A673 (cell line): ENCODE data around the gene MAP4K4. TPM values are rescaled to one million over a fixed set of nuclear protein-coding genes. Genes with fewer than 3 reads are reported as not detected.
A peak's percentile ranks its signal among the peaks of the same experiment; 100 is the strongest.

Experiments used
- BruUV-seq: library from RNA; stranded (reverse); fragments of 400-500 nt; replicated peaks from 2 replicates; lab custom pipeline; 2021; lab: Mats Ljungman, UMichigan
- CTCF ChIA-PET: fragments of 300-600 bp; sonication (Branson Sonifier 250); formaldehyde crosslinking; loops from one replicate; lab custom pipeline; 2022; ENCODE audit warnings: antibody characterized with exemption; lab: Charles Lee
- POLR2A ChIA-PET: fragments of 300-600 bp; sonication (Branson Sonifier 250); formaldehyde crosslinking; loops from one replicate; lab custom pipeline; 2022; ENCODE audit warnings: antibody characterized with exemption; ENCODE audit not compliant: low non-redundant PET; lab: Charles Lee
- DNase-seq: peaks from one replicate; pipeline ENCODE4 v3.0.0-alpha.2; 2015; ENCODE audit warnings: low spot score
- H3K27ac ChIP-seq: fragments of 200-600 bp; sonication (generic); 2 replicates; pipeline ENCODE4 v1.5.1; 2016; ENCODE audit warnings: mixed run types, low read depth, mild to moderate bottlenecking, mixed read lengths, antibody characterized with exemption, low read length; ENCODE audit not compliant: poor library complexity, severe bottlenecking
- H3K27me3 ChIP-seq: fragments of 200-600 bp; sonication (generic); replicated peaks from 2 replicates; pipeline ENCODE4 v1.6.1; 2017; ENCODE audit warnings: mixed run types, low read depth, mild to moderate bottlenecking, mixed read lengths, antibody characterized with exemption, low read length; ENCODE audit not compliant: insufficient read depth, poor library complexity
- H3K36me3 ChIP-seq: fragments of 200-600 bp; sonication (generic); 2 replicates; pipeline ENCODE4 v1.6.1; 2016; ENCODE audit warnings: mixed run types, mild to moderate bottlenecking, mixed read lengths, antibody characterized with exemption, low read length; ENCODE audit not compliant: insufficient read depth, poor library complexity, severe bottlenecking
- H3K4me1 ChIP-seq: fragments of 200-600 bp; sonication (generic); 2 replicates; pipeline ENCODE4 v1.6.1; 2017; ENCODE audit warnings: mixed run types, mild to moderate bottlenecking, mixed read lengths, antibody characterized with exemption, low read length; ENCODE audit not compliant: insufficient read depth, poor library complexity, severe bottlenecking
- H3K4me3 ChIP-seq: fragments of 200-600 bp; sonication (generic); 2 replicates; pipeline ENCODE4 v1.5.1; 2016; ENCODE audit warnings: low read depth, mixed run types, mild to moderate bottlenecking, mixed read lengths, low read length; ENCODE audit not compliant: poor library complexity, severe bottlenecking
- H3K9me3 ChIP-seq: fragments of 200-600 bp; sonication (generic); 2 replicates; pipeline ENCODE4 v1.6.1; 2016; ENCODE audit warnings: mixed run types, low read depth, mild to moderate bottlenecking, mixed read lengths, antibody characterized with exemption, low read length; ENCODE audit not compliant: poor library complexity, severe bottlenecking
- EZH2 ChIP-seq: fragments of 200-600 bp; sonication (generic); IDR thresholded peaks from 2 replicates; pipeline ENCODE4 v1.6.1; 2017; ENCODE audit warnings: borderline replicate concordance, low read depth, mild to moderate bottlenecking, mixed read lengths, antibody characterized with exemption, low read length; ENCODE audit not compliant: poor library complexity, severe bottlenecking
- intact Hi-C: fragments of 100-400 bp; cut with micrococcal nuclease; formaldehyde crosslinking; loops from one replicate; pipeline ENCODE4 v1.10.0; 2022; ENCODE audit not compliant: unreplicated experiment
- total RNA-seq: library from RNA; stranded (reverse); gene quantifications from 2 replicates; pipeline ENCODE4 v1.2.3, GENCODE V29; 2021
- TF ChIP-seq, protein P1 (sequence below): fragments of 300-800, 200-600 bp; sonication (generic); conservative IDR thresholded peaks from 2 replicates; pipeline ENCODE4 v1.5.1; 2017; ENCODE audit warnings: low read depth, mild to moderate bottlenecking, antibody characterized with exemption, low read length, moderate library complexity, mixed read lengths

MAP4K4 gene
- total RNA-seq, 1 experiment from 2014 or later, result 157 TPM

DNA sequence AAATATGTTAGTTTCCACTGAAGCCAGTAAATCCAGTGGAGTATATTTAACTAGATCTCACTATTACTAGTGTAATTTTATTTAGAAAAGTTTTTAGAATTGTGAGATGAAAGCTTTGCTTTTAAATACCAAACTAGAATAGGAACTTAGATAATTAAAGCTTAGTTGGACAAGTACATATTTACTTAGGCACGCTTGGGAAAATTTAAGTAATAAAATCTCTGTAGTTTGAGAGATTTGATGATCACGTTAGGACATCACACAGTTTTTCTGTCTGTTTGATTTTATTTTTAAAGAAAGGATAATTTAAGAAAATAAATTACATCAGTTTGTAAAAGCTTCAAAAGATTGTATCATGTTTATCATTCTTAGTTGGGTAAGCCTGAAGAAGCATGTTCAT, 153.5 kb downstream of the MAP4K4 start:
- Histone ChIP-seq H3K9me3 (no peaks in the 10 kb centered on the region), H3K36me3 (peaks cover 7% of the 10 kb centered on the region), H3K27ac (no peak overlapping the region), H3K27me3 (no peaks in the 10 kb centered on the region), H3K4me1 (peaks cover 6% of the 10 kb centered on the region), H3K4me3 (no peak overlapping the region)
- TF ChIP-seq, protein P1, sequence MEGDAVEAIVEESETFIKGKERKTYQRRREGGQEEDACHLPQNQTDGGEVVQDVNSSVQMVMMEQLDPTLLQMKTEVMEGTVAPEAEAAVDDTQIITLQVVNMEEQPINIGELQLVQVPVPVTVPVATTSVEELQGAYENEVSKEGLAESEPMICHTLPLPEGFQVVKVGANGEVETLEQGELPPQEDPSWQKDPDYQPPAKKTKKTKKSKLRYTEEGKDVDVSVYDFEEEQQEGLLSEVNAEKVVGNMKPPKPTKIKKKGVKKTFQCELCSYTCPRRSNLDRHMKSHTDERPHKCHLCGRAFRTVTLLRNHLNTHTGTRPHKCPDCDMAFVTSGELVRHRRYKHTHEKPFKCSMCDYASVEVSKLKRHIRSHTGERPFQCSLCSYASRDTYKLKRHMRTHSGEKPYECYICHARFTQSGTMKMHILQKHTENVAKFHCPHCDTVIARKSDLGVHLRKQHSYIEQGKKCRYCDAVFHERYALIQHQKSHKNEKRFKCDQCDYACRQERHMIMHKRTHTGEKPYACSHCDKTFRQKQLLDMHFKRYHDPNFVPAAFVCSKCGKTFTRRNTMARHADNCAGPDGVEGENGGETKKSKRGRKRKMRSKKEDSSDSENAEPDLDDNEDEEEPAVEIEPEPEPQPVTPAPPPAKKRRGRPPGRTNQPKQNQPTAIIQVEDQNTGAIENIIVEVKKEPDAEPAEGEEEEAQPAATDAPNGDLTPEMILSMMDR, result no peak
- no peak for TF ChIP-seq EZH2
- no TSS peak for BruUV-seq
- ChIA-PET POLR2A (no interaction called here), CTCF (no interaction called here)
- DNase-seq, result no peak
- intact Hi-C loops, result no loop called here

DNA sequence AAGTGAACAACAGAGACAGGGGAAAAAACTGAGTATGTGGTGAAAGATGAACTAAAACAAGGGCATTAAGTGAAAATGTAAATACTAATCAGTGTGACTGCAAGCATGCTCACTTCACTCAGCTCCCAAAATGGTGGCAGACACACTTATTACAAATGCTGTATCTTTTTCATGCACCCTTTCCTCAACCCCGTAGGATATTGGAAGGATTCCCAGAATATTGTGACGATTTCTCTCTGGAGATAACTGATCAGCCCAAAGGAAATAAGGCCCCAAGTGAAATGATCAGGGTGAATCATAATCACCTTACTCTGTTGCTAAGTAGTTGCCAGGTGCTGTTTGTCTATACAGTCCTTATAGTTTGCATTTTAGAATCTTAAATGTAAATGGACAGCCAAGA, 155.3 kb downstream of the MAP4K4 start:
- CTCF ChIA-PET, result no interaction called here
- intact Hi-C loops, result no loop called here
- DNase-seq, result peak; percentile 3

DNA sequence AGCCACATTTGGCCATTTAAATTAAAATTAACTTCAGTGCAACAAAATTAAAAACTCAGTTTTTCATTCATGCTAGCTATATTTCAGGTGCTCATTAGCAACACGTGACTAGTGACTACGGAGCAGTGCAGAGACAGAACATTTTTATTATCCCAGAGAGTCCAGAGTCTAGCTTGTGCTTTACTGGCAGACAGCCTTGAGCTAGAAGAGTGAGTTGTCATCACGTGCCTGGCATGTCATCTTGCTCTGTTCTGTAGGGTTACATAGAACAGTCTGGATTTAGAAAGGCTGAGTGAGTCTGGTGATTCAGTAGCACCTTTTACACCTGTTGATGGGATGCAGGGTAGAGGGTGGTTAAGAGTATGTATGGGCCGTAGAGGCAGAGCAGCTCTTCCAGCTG, 157.4 kb downstream of the MAP4K4 start:
- no TSS peak for BruUV-seq
- no peak for DNase-seq
- peaks cover 6% of the 10 kb centered on the region for H3K4me1 ChIP-seq
- H3K27me3 ChIP-seq, result no peaks in the 10 kb centered on the region
- no peaks in the 10 kb centered on the region for H3K9me3 ChIP-seq
- peaks cover 11% of the 10 kb centered on the region for H3K36me3 ChIP-seq
- intact Hi-C loops, result no loop called here
- POLR2A ChIA-PET, result no interaction called here
- TF ChIP-seq, protein P1, result no peak
- TF ChIP-seq EZH2, result no peak
- CTCF ChIA-PET, result no interaction called here
- no peak overlapping the region for H3K4me3 ChIP-seq
- no peak overlapping the region for H3K27ac ChIP-seq

More for the DNA sequence above, 155.3 kb downstream of the MAP4K4 start:
- no TSS peak for BruUV-seq
- POLR2A ChIA-PET, result no interaction called here
- H3K27ac ChIP-seq, result no peak overlapping the region
- TF ChIP-seq, protein P1, result no peak
- TF ChIP-seq EZH2, result no peak
- H3K4me3 ChIP-seq, result no peak overlapping the region
- peaks cover 6% of the 10 kb centered on the region for H3K4me1 ChIP-seq
- H3K36me3 ChIP-seq, result peaks cover 7% of the 10 kb centered on the region
- H3K9me3 ChIP-seq, result no peaks in the 10 kb centered on the region
- no peaks in the 10 kb centered on the region for H3K27me3 ChIP-seq
